Esophagus squamous epithelium (tissue), 5 donors: ENCODE results near the gene GINS2. TPM values are rescaled to one million over a fixed set of nuclear protein-coding genes. Genes with fewer than 3 reads are reported as not detected.
A peak's percentile ranks its signal among the peaks of the same experiment; 100 is the strongest.

Source experiments
- DNase-seq: peaks from one replicate; lab custom pipeline; 2025; lab: John Stamatoyannopoulos, UW
- H3K27ac ChIP-seq, 4 donors: fragments of 200-600 bp; sonication (generic); one replicate each; pipeline ENCODE4 v1.5.1; 2016 to 2019; ENCODE audit warnings: mild to moderate bottlenecking in 1 of 4
- H3K27me3 ChIP-seq, 4 donors: fragments of 200-600 bp; sonication (generic); 1 replicate in 3 of 4; 2 replicates in 1 of 4; pipeline versions ENCODE4 v1.5.1 to v1.6.0; 2017 to 2021; ENCODE audit warnings: antibody characterized with exemption in 1 of 4
- H3K36me3 ChIP-seq, 3 donors: fragments of 200-600 bp; sonication (generic); one replicate each; pipeline ENCODE4 v1.5.1; 2016 to 2019
- H3K4me1 ChIP-seq, 3 donors: fragments of 200-600 bp; sonication (generic); one replicate each; pipeline ENCODE4 v1.5.1; 2017 to 2019
- H3K4me3 ChIP-seq, 4 donors: fragments of 200-600 bp; sonication (generic); 1 replicate in 3 of 4; 2 replicates in 1 of 4; pipeline ENCODE4 v1.5.1; 2016 to 2019; ENCODE audit warnings: mild to moderate bottlenecking in 2 of 4, moderate library complexity in 1 of 4
- H3K9me3 ChIP-seq, 3 donors: fragments of 200-600 bp; sonication (generic); one replicate each; pipeline ENCODE4 v1.5.1; 2016 to 2019
- CTCF ChIP-seq, 6 experiments: fragments of 450-650 bp in 4 of 6; fragments of 200-600 bp in 2 of 6; sonication (generic) in 2 of 6; IDR thresholded peaks; one replicate each; pipeline ENCODE4 v1.5.1; 2016 to 2019; ENCODE audit warnings: antibody characterized with exemption in 6 of 6, mild to moderate bottlenecking in 4 of 6, moderate library complexity in 4 of 6
- POLR2A ChIP-seq, 4 donors: fragments of 450-650 bp; IDR thresholded peaks; one replicate each; pipeline ENCODE4 v1.6.1; 2017; ENCODE audit warnings: antibody characterized with exemption in 4 of 4, mild to moderate bottlenecking in 4 of 4, moderate library complexity in 3 of 4
- WGBS, 2 donors: methylation state at CpG; one replicate each; pipeline ENCODE4 v1.1.5; 2018; 5-methylcytosine and 5-hydroxymethylcytosine counted together
- intact Hi-C: fragments of 100-400 bp; cut with DNase I; formaldehyde crosslinking; loops from one replicate; pipeline ENCODE4 v1.15.0; 2022
- total RNA-seq, 4 donors: library from RNA; depleted of rRNA; stranded (reverse); fragments of >200 nt; gene quantifications; one replicate each; pipeline ENCODE4 v1.1.0, GENCODE V29; 2016
- donor health status: DM: yes; HTN: yes; CAD: no.

Gene GINS2
- total RNA-seq, 4 donors from 2014 or later, result 2.5 to 12.6 (median 6.7) TPM

GRCh38 chr16:85646976-85647375 is 41.8 kb downstream of the GINS2 start:
- Histone ChIP-seq H3K36me3 (peaks cover 3 to 58% (median 8%) of the 10 kb centered on the region in 3 donors), H3K9me3 (no peaks in the 10 kb centered on the region), H3K27me3 (no peaks in the 10 kb centered on the region), H3K27ac (no peak overlapping the region), H3K4me1 (peaks cover 26 to 66% (median 30%) of the 10 kb centered on the region in 3 donors), H3K4me3 (no peak overlapping the region)
- WGBS, 2 donors, result 93 to 100% methylated on average over 6 to 8 of the region's 15 CpGs
- intact Hi-C loops, result no loop called here
- TF ChIP-seq CTCF (IDR thresholded peaks at IDR 0.05) (no peak), POLR2A (IDR thresholded peaks at IDR 0.05) (no peak)
- no peak for DNase-seq

- intact Hi-C loops, result no loop called here
- no peaks in the 10 kb centered on the region for H3K9me3 ChIP-seq
- peaks cover 3 to 52% (median 6%) of the 10 kb centered on the region in 3 donors for H3K36me3 ChIP-seq
- TF ChIP-seq POLR2A (IDR thresholded peaks at IDR 0.05), result no peak
- TF ChIP-seq CTCF (IDR thresholded peaks at IDR 0.05), result no peak
- DNase-seq, result no peak
- no peak overlapping the region for H3K27ac ChIP-seq
- no peak overlapping the region for H3K4me3 ChIP-seq
- 80 to 100% methylated on average over 1 to 5 of the region's 17 CpGs for WGBS, 2 donors
- no peaks in the 10 kb centered on the region for H3K27me3 ChIP-seq
- peaks cover 26 to 66% (median 35%) of the 10 kb centered on the region in 3 donors for H3K4me1 ChIP-seq
Measured at GRCh38 chr16:85646358-85646907, 42.3 kb downstream of the GINS2 start.

GRCh38 chr16:85645021-85645589 is 43.6 kb downstream of the GINS2 start:
- H3K9me3 ChIP-seq, result no peaks in the 10 kb centered on the region
- no peaks in the 10 kb centered on the region for H3K27me3 ChIP-seq
- no peak for DNase-seq
- TF ChIP-seq POLR2A (IDR thresholded peaks at IDR 0.05) (no peak), CTCF (IDR thresholded peaks at IDR 0.05) (no peak)
- peaks cover 35 to 66% (median 48%) of the 10 kb centered on the region in 3 donors for H3K4me1 ChIP-seq
- peaks cover 3 to 41% (median 5%) of the 10 kb centered on the region in 3 donors for H3K36me3 ChIP-seq
- H3K27ac ChIP-seq, result peak overlapping the region; percentile 43 to 60 (median 54)
- H3K4me3 ChIP-seq, result no peak overlapping the region
- 49 to 86% methylated on average over 3 to 7 of the region's 19 CpGs for WGBS, 2 donors
- intact Hi-C loops, result no loop called here

- DNase-seq, result no peak
- Histone ChIP-seq H3K27ac (no peak overlapping the region), H3K4me3 (no peak overlapping the region), H3K4me1 (peaks cover 44 to 75% (median 56%) of the 10 kb centered on the region in 3 donors), H3K27me3 (no peaks in the 10 kb centered on the region), H3K9me3 (no peaks in the 10 kb centered on the region), H3K36me3 (peaks cover 0 to 32% (median 5%) of the 10 kb centered on the region in 3 donors)
- intact Hi-C loops, result no loop called here
- TF ChIP-seq CTCF (IDR thresholded peaks at IDR 0.05) (no peak), POLR2A (IDR thresholded peaks at IDR 0.05) (no peak)
- 88 to 95% methylated on average over 18 to 21 of the region's 21 CpGs for WGBS, 2 donors
Measured at GRCh38 chr16:85644093-85644712, 44.6 kb downstream of the GINS2 start.

DNA sequence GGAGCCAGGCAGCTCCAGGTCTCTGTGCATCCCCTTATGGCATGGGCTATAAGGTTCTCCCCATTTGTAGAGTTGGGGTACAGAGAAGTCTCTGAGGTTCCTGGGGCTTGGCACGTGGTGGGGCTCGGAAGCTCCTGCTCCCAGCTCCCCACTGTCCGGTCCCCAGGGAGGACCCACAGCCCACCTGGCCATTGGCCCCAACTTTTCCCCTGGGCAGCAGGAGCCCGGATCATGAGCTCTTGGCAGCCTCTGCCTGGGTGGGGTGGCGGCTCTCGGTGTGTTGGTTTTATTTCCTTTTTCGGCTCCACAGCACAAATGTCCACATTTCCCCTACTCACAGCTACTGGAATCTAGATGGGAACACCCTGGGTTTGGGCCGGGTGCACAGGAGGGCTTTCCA is 45.1 kb downstream of the GINS2 start:
- WGBS, 2 donors, result 50% methylated on average over 1 of the region's 8 CpGs; no CpG with 5 or more reads in 1 of the 2 donors
- no peak for DNase-seq
- no peak for TF ChIP-seq POLR2A (IDR thresholded peaks at IDR 0.05)
- no peak for TF ChIP-seq CTCF (IDR thresholded peaks at IDR 0.05)
- intact Hi-C loops, result no loop called here
- no peaks in the 10 kb centered on the region for H3K9me3 ChIP-seq
- H3K27ac ChIP-seq, result peak overlapping the region in 1 of 4 donors; percentile 9
- no peaks in the 10 kb centered on the region for H3K27me3 ChIP-seq
- H3K4me1 ChIP-seq, result peaks cover 50 to 81% (median 62%) of the 10 kb centered on the region in 3 donors
- no peak overlapping the region for H3K4me3 ChIP-seq
- H3K36me3 ChIP-seq, result peaks cover 0 to 26% (median 0%) of the 10 kb centered on the region in 3 donors
